Measurements from ENCODE around the gene ADNP2. TPM values are rescaled to one million over a fixed set of nuclear protein-coding genes. Genes with fewer than 3 reads are reported as not detected.
A peak's percentile ranks its signal among the peaks of the same experiment; 100 is the strongest.

ADNP2 gene
- total RNA-seq, 1 donor from 2014 or later, result 15.2 TPM

GRCh38 chr18:80147418-80148325 lies 38.6 kb downstream of the ADNP2 start:
- Mint-ChIP-seq H3K27ac (ENCODE audit: unreplicated experiment) (peak overlapping the region; percentile 15), H3K4me3 (ENCODE audit: unreplicated experiment) (peak overlapping the region; percentile 63), H3K4me1 (ENCODE audit: low read depth) (peaks cover 24% of the 10 kb centered on the region), H3K36me3 (ENCODE audit: low read depth) (peaks cover 6% of the 10 kb centered on the region), H3K27me3 (ENCODE audit: low read depth) (no peaks in the 10 kb centered on the region), H3K9me3 (ENCODE audit: low read depth) (no peaks in the 10 kb centered on the region)
- TF ChIP-seq, protein P1, sequence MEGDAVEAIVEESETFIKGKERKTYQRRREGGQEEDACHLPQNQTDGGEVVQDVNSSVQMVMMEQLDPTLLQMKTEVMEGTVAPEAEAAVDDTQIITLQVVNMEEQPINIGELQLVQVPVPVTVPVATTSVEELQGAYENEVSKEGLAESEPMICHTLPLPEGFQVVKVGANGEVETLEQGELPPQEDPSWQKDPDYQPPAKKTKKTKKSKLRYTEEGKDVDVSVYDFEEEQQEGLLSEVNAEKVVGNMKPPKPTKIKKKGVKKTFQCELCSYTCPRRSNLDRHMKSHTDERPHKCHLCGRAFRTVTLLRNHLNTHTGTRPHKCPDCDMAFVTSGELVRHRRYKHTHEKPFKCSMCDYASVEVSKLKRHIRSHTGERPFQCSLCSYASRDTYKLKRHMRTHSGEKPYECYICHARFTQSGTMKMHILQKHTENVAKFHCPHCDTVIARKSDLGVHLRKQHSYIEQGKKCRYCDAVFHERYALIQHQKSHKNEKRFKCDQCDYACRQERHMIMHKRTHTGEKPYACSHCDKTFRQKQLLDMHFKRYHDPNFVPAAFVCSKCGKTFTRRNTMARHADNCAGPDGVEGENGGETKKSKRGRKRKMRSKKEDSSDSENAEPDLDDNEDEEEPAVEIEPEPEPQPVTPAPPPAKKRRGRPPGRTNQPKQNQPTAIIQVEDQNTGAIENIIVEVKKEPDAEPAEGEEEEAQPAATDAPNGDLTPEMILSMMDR (IDR thresholded peaks at IDR 0.05), result no peak
- no peak for DNase-seq (ENCODE audit: low spot score)

GRCh38 chr18:80148326-80149199 lies 39.5 kb downstream of the ADNP2 start:
- no peak overlapping the region for H3K27ac Mint-ChIP-seq (ENCODE audit: unreplicated experiment)
- no peaks in the 10 kb centered on the region for H3K27me3 Mint-ChIP-seq (ENCODE audit: low read depth)
- DNase-seq (ENCODE audit: low spot score), result no peak
- TF ChIP-seq, protein P1 (IDR thresholded peaks at IDR 0.05), result no peak
- no peak overlapping the region for H3K4me3 Mint-ChIP-seq (ENCODE audit: unreplicated experiment)
- peaks cover 15% of the 10 kb centered on the region for H3K4me1 Mint-ChIP-seq (ENCODE audit: low read depth)
- H3K9me3 Mint-ChIP-seq (ENCODE audit: low read depth), result no peaks in the 10 kb centered on the region
- H3K36me3 Mint-ChIP-seq (ENCODE audit: low read depth), result peaks cover 6% of the 10 kb centered on the region

DNA sequence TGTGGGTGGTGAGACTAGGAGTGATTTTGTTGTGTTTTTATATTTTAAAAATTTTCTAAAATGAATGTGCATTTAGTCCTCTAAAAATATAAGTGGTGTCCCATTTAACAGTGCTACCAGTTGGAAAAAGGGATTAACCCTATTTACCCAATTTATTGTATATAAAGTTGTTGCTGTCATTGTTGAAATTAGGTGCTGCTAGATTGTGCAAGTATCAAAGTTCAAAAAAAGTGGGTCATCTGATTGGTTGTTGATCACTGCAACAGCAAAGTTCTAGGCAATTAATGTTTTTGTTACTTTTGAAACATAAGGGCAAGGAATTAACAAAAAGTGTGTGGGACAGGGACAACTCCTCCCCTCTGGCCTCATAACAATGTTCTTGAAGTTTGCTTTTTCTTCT lies 40.6 kb downstream of the ADNP2 start:
- Mint-ChIP-seq H3K4me3 (ENCODE audit: unreplicated experiment) (no peak overlapping the region), H3K27me3 (ENCODE audit: low read depth) (no peaks in the 10 kb centered on the region), H3K4me1 (ENCODE audit: low read depth) (peaks cover 5% of the 10 kb centered on the region), H3K9me3 (ENCODE audit: low read depth) (no peaks in the 10 kb centered on the region), H3K27ac (ENCODE audit: unreplicated experiment) (no peak overlapping the region), H3K36me3 (ENCODE audit: low read depth) (peaks cover 6% of the 10 kb centered on the region)
- no peak for DNase-seq (ENCODE audit: low spot score)
- TF ChIP-seq, protein P1 (IDR thresholded peaks at IDR 0.05), result no peak

DNA sequence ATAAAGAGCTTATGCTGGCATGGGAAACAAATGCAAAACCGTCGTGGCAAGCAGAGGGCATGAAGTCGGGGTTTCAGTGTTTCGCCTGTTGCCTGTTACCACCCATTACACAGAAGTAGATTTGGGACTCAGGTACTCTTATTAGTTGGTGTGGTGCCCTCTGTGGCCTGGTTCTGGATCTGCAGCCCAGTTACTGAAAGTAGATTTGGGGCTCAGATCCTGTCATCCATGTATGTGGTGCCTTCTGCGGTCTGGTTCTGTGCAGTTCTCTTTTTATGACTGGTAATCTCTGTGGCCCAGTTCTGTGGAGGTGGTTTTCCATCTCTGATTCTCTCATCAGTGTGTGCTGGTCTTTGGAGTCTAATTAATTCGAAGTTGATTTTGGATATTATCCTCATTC lies 45.2 kb downstream of the ADNP2 start:
- Mint-ChIP-seq H3K27ac (ENCODE audit: unreplicated experiment) (no peak overlapping the region), H3K4me1 (ENCODE audit: low read depth) (no peaks in the 10 kb centered on the region)
- TF ChIP-seq, protein P1 (IDR thresholded peaks at IDR 0.05), result peak; percentile 69

DNA sequence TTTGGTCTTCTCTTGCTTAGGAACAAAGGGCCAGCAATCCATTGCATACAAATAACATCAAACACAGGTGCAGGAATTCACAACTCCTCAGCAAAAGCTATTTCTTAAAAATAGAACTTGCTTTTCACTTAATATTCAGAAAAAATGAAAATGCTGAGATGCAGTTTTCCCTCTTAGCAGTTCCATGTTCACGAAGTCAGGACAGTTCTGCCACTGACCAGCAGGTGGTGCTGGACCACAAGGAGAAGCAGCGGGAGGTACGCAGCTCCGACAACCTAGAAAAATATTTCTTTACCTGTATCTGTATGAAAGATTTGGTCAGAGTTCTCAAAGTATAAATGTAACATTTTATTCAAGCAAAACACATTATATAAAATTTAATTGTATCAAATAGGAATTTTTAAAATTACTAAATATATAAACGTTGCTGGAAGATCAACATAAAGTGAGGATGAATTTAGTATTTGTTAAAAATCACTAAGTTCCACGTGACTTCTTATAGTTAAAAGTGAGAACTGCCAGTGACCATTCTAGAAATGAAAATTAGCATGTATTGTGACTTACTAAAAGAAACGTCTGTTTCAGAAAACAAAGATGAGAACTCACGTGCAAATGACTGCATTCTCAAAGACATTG lies 48.8 kb downstream of the ADNP2 start:
- no peak overlapping the region for H3K4me3 Mint-ChIP-seq (ENCODE audit: unreplicated experiment)
- no peaks in the 10 kb centered on the region for H3K4me1 Mint-ChIP-seq (ENCODE audit: low read depth)
- DNase-seq (ENCODE audit: low spot score), result no peak
- no peaks in the 10 kb centered on the region for H3K9me3 Mint-ChIP-seq (ENCODE audit: low read depth)
- H3K36me3 Mint-ChIP-seq (ENCODE audit: low read depth), result peaks cover 4% of the 10 kb centered on the region
- H3K27me3 Mint-ChIP-seq (ENCODE audit: low read depth), result no peaks in the 10 kb centered on the region
- TF ChIP-seq, protein P1 (IDR thresholded peaks at IDR 0.05), result peak; percentile 99
- H3K27ac Mint-ChIP-seq (ENCODE audit: unreplicated experiment), result no peak overlapping the region

More for the DNA sequence above, 45.2 kb downstream of the ADNP2 start:
- DNase-seq (ENCODE audit: low spot score), result no peak
- peaks cover 2% of the 10 kb centered on the region for H3K36me3 Mint-ChIP-seq (ENCODE audit: low read depth)
- no peaks in the 10 kb centered on the region for H3K9me3 Mint-ChIP-seq (ENCODE audit: low read depth)
- H3K4me3 Mint-ChIP-seq (ENCODE audit: unreplicated experiment), result no peak overlapping the region
- no peaks in the 10 kb centered on the region for H3K27me3 Mint-ChIP-seq (ENCODE audit: low read depth)
